ENCODE results near the gene LIPH.
"Not testable (repeated sequence)": the region's sequence is repeated elsewhere in the genome, so short reads cannot be mapped to it uniquely, and the experiment has no call there.

Gene LIPH

DNA sequence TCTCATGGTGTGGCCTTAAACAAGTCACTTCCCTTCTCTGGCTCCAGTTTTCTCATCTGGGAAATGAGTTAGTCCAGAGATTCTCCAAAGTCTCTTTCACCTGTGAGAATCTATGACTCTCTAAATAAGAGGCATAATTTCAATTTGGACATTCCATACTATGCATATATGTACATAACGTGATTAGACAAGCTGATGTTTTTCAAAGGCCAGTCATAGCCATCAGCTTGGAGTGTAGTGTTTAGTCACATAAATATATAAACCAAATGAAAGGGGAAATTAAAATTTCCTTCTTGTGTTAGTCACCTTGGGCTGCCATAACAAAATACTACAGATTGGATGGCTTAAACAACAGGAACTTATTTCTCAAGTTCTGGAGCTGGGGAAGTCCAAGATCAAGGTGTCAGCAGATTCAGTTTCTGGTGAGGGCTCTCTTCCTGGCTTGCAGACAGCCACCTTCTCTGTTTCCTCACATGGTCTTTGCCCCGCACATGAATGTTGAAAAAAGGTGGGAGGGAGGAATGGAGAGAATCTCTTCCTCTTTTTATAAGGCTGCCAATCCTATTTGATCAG is 72.9 kb downstream of the LIPH start:
- DNase-seq = no peak

DNA sequence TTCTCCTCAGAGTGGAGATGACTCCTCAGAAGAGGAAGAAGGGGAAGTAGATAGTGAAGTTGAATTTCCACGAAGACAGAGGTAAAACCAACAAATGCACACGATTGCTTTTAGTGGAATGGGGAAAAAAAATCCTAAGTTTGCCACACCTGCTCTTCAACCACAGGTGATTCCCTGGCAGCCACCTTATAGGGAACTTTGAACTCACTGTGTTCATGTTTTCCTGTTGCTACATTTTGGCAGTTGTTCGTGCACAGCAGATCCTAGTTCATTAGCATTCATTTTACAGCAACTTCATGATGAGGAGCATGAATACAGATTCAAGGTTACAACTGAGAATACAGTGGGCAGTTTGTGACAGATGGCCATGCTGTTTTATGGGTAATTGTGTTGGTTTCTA is 75.1 kb downstream of the LIPH start:
- DNase-seq = no peak

- not testable (repeated sequence) for DNase-seq
Measured at GRCh38 chr3:185474922-185475321, 77.5 kb downstream of the LIPH start.

DNA sequence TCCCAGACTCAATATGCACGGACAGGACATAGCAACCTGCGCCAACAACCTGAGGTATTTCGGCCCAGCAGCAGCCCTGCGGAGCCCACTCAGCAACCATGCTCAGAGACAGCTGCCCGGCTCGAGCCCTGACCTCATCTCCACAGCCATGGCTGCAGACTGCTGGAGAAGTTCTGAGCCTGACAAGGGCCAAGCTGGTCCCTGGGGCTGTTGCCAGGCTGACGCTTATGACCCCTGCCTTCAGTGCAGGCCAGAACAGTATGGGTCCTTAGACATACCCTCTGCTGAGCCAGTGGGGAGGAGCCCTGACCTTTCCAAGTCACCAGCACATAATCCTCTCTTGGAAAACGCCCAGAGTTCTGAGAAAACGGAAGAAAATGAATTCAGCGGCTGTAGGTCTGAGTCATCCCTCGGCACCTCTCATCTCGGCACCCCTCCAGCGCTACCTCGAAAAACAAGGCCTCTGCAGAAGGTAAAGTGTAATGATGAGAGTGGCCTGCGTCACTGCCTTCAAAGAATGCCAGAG is 79.0 kb downstream of the LIPH start:
- DNase-seq = no peak

- DNase-seq = no peak
Measured at GRCh38 chr3:185470323-185470722, 82.1 kb downstream of the LIPH start.

DNA sequence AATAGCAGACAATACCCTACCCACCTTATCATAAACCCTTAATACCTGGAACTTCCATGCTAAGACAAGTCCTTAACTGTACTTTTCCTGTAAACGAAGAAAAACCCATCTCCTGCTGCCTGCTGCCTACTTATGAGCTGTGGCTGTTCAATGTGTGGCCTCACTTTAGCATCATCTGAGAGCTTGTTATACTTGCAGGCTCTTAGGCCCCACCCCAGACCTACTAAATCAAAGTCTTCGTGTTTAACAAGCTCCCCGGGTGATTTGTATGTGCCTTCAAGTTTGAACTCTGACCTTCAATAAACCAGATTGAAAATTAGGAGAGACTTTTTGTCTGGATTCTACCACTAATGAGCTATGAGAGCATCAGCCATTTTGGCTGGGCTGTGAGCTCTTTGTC is 82.8 kb downstream of the LIPH start:
- DNase-seq = no peak

DNA sequence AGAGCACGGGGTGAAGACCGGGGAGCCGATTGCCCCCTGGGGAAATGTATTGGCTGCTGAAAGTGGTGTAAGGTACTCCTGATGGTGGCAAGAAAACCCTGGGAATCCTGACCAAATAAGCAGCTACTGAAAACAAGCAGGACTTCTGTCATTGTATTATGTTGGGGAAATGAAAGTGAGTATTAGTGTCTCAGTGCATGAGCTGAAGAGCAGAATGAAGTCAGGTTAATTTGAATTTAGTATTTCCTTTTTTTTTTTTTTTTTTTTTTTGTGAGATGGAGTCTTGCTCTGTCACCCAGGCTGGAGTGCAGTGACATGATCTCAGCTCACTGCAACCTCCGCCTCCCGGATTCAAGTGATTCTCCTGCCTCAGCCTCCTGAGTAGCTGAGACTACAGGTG is 86.3 kb downstream of the LIPH start:
- DNase-seq = not testable (repeated sequence)

GRCh38 chr3:185465471-185465870 is 86.9 kb downstream of the LIPH start:
- no peak for DNase-seq

DNA sequence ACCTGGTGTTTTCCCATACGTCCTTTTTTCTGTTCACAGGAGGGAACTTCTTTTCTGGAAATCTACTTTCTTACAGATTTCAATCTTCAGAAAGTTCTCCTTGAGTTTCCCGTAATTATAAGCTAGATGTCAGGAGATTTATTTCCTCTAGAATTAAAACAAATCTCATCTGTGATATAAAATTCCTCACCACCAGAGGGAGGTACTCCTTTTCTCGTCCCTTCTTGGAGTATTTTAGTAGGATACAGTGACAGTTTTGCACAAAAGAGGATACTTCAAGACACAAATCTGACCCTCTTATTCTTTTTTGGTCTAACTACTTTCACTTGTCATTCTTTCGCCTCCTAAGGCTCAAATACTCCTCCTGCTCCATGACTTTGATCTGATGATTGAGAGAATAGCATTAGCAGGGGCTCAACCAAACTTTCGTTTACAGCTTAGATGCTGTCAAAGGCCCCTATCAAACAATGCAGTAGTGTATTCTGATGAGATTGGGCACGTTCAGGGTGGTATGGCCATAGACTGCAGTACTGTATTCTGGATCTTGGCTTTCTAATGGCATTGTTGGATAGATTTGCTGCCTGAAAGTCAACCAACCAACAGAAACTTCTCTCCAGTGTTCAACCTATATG is 91.6 kb downstream of the LIPH start:
- DNase-seq = no peak

GRCh38 chr3:185460309-185460708 is 92.1 kb downstream of the LIPH start:
- DNase-seq = no peak

- no peak for DNase-seq
Measured at GRCh38 chr3:185457376-185457775, 95.0 kb downstream of the LIPH start.

All from activated CD8-positive, alpha-beta memory T cell treated with anti-CD3 and anti-CD28 coated beads, Interleukin-2, amount 50 U/mL, for 48 hours (primary cell).